ENCODE results near the gene CDKN1C.

The CDKN1C gene

DNA sequence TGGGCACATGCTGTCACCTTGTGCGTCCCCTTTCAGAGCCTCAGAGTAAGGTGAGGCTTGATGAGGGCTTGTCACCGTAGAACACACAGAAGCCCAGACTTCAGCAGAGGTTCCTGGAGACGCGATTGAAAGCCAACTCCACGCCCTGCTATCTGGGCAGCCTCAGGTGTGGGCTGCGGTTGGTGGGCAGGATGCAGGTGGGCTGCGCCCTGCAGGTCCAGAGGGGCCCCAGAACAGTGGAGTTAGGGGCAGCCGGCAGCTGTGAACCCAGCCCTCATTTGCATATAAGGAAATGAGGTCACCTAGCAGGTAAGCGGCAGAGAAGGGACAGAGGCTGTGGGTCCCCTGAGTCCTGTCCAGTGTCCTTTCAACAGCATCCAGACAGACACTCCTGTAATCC, 28.2 kb upstream of the CDKN1C start:
- Histone ChIP-seq H3K27me3 (ENCODE audit: control insufficient read depth, insufficient read depth, low read length) (no peaks in the 10 kb centered on the region), H3K4me1 (peaks cover 3% of the 10 kb centered on the region), H2AFZ (no peak overlapping the region), H3K4me3 (ENCODE audit: low read depth, low read length) (no peak overlapping the region), H3K36me3 (ENCODE audit: control insufficient read depth, insufficient read depth, low read length) (no peaks in the 10 kb centered on the region), H3K9ac (no peak overlapping the region), H3K27ac (no peak overlapping the region), H3K79me2 (no peaks in the 10 kb centered on the region), H3K9me3 (ENCODE audit: control insufficient read depth, low read length) (no peaks in the 10 kb centered on the region), H3K4me2 (ENCODE audit: low read length) (no peak overlapping the region)
- TF ChIP-seq, protein P1, sequence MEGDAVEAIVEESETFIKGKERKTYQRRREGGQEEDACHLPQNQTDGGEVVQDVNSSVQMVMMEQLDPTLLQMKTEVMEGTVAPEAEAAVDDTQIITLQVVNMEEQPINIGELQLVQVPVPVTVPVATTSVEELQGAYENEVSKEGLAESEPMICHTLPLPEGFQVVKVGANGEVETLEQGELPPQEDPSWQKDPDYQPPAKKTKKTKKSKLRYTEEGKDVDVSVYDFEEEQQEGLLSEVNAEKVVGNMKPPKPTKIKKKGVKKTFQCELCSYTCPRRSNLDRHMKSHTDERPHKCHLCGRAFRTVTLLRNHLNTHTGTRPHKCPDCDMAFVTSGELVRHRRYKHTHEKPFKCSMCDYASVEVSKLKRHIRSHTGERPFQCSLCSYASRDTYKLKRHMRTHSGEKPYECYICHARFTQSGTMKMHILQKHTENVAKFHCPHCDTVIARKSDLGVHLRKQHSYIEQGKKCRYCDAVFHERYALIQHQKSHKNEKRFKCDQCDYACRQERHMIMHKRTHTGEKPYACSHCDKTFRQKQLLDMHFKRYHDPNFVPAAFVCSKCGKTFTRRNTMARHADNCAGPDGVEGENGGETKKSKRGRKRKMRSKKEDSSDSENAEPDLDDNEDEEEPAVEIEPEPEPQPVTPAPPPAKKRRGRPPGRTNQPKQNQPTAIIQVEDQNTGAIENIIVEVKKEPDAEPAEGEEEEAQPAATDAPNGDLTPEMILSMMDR (IDR thresholded peaks at IDR 0.05), result no peak

DNA sequence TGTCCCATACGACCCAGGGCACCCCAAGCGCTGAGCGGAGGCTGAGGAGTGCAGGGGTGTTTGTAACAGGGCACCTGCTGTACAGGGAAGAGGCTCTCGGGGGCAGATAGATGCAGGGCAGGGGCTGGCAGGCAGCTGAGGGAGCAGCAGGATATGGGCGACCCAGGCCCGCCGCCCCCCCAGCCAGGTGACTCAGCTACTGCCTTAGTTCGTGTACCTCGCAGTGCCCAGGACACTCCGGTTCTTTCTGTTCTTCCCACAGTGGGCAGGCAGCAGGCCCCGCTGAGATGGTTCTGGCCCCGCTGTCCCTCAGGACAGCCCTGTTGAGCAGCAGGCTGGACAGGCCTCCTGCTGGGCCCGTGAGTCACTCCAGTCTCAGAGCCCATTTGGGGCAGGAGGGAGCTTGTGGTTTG, 27.4 kb upstream of the CDKN1C start:
- Histone ChIP-seq H2AFZ (no peak overlapping the region), H3K27ac (no peak overlapping the region), H3K79me2 (no peaks in the 10 kb centered on the region), H3K9me3 (ENCODE audit: control insufficient read depth, low read length) (no peaks in the 10 kb centered on the region), H3K4me3 (ENCODE audit: low read depth, low read length) (no peak overlapping the region), H3K36me3 (ENCODE audit: control insufficient read depth, insufficient read depth, low read length) (no peaks in the 10 kb centered on the region), H3K27me3 (ENCODE audit: control insufficient read depth, insufficient read depth, low read length) (no peaks in the 10 kb centered on the region), H3K9ac (no peak overlapping the region), H3K4me2 (ENCODE audit: low read length) (no peak overlapping the region), H3K4me1 (peaks cover 3% of the 10 kb centered on the region)
- TF ChIP-seq, protein P1 (IDR thresholded peaks at IDR 0.05), result no peak

- H3K9ac ChIP-seq, result no peak overlapping the region
- H3K4me3 ChIP-seq (ENCODE audit: low read depth, low read length), result no peak overlapping the region
These were observed 26.9 kb upstream of the CDKN1C start for GRCh38 chr11:2912498-2912897.

DNA sequence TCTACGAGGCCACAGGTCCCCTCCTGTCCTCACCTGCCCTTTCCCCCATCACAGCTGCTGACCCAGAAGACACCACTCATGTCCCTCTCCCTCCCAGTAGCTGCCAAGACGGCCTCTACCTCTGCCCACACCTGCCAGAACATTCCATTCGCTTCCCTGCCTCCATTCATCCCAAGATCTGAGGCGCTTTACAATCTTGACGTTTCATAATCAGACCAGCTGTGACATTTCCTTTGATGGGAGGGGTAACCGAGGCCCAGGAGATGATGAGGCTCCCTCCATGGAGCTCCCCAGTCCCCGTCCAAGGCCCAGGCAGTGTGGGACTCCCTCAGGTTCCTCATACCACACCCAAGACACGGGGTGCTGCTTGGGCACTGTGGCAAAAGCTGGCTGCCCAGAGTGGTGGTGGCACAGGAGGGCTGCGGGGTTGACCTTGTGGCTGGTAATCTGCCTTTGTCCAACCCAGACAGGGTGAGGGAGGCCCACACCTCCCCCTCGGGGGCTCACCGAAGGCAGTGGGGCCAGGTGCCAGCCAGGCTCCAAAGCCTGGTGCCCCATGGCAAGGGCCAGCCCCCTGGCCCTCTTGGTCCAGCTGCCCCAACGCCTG, 26.3 kb upstream of the CDKN1C start:
- H3K27ac ChIP-seq, result no peak overlapping the region
- no peaks in the 10 kb centered on the region for H3K9me3 ChIP-seq (ENCODE audit: control insufficient read depth, low read length)
- no peak overlapping the region for H3K9ac ChIP-seq
- H3K36me3 ChIP-seq (ENCODE audit: control insufficient read depth, insufficient read depth, low read length), result no peaks in the 10 kb centered on the region
- TF ChIP-seq, protein P1 (IDR thresholded peaks at IDR 0.05), result no peak
- no peak overlapping the region for H2AFZ ChIP-seq
- no peaks in the 10 kb centered on the region for H3K27me3 ChIP-seq (ENCODE audit: control insufficient read depth, insufficient read depth, low read length)
- no peak overlapping the region for H3K4me2 ChIP-seq (ENCODE audit: low read length)
- peaks cover 3% of the 10 kb centered on the region for H3K4me1 ChIP-seq
- H3K79me2 ChIP-seq, result no peaks in the 10 kb centered on the region
- no peak overlapping the region for H3K4me3 ChIP-seq (ENCODE audit: low read depth, low read length)

More at GRCh38 chr11:2912498-2912897, 26.9 kb upstream of the CDKN1C start:
- Histone ChIP-seq H3K79me2 (no peaks in the 10 kb centered on the region), H3K27ac (no peak overlapping the region), H3K4me1 (peaks cover 3% of the 10 kb centered on the region), H3K27me3 (ENCODE audit: control insufficient read depth, insufficient read depth, low read length) (no peaks in the 10 kb centered on the region), H2AFZ (no peak overlapping the region), H3K4me2 (ENCODE audit: low read length) (no peak overlapping the region), H3K36me3 (ENCODE audit: control insufficient read depth, insufficient read depth, low read length) (no peaks in the 10 kb centered on the region), H3K9me3 (ENCODE audit: control insufficient read depth, low read length) (no peaks in the 10 kb centered on the region)
- TF ChIP-seq, protein P1 (IDR thresholded peaks at IDR 0.05), result no peak
